Activated CD4-positive, alpha-beta T cell treated with anti-CD3 and anti-CD28 coated beads, Interleukin-2, amount 10 ng/mL, durations not matched to agents 24 days and 14 days (primary cell): ENCODE data around the gene TBX18. TPM values are rescaled to one million over a fixed set of nuclear protein-coding genes. Genes with fewer than 3 reads are reported as not detected.

ENCODE experiments used
- DNase-seq: peaks from one replicate; pipeline ENCODE4 v3.0.0; 2022
- H3K27ac Mint-ChIP-seq: one replicate; pipeline ENCODE4 v1.8.0; 2022; ENCODE audit warnings: mild to moderate bottlenecking, mixed read lengths
- H3K27me3 Mint-ChIP-seq: one replicate; pipeline ENCODE4 v1.8.0; 2022; ENCODE audit warnings: mixed read lengths
- H3K36me3 Mint-ChIP-seq: one replicate; pipeline ENCODE4 v1.8.0; 2022; ENCODE audit warnings: low read depth, mild to moderate bottlenecking, mixed read lengths
- H3K4me1 Mint-ChIP-seq: one replicate; pipeline ENCODE4 v1.8.0; 2021; ENCODE audit warnings: mixed read lengths
- H3K4me3 Mint-ChIP-seq: one replicate; pipeline ENCODE4 v1.8.0; 2022; ENCODE audit warnings: mild to moderate bottlenecking, moderate library complexity, mixed read lengths
- H3K9me3 Mint-ChIP-seq: one replicate; pipeline ENCODE4 v1.8.0; 2021; ENCODE audit warnings: mixed read lengths
- intact Hi-C: fragments of 100-400 bp; cut with micrococcal nuclease; formaldehyde crosslinking; loops from one replicate; pipeline ENCODE4 v1.15.1; 2023
- total RNA-seq: library from RNA; stranded (reverse); gene quantifications from 2 replicates; pipeline ENCODE4 v1.2.3, GENCODE V29; 2022

TBX18 gene
- total RNA-seq, 1 donor from 2014 or later, result not detected

GRCh38 chr6:84752118-84752850, 12.1 kb downstream of the TBX18 start:
- intact Hi-C loops, result no loop called here
- no peak for DNase-seq
- H3K27me3 Mint-ChIP-seq, result peaks cover 2% of the 10 kb centered on the region
- H3K4me3 Mint-ChIP-seq, result no peak overlapping the region
- no peak overlapping the region for H3K27ac Mint-ChIP-seq
- H3K36me3 Mint-ChIP-seq, result no peaks in the 10 kb centered on the region
- no peaks in the 10 kb centered on the region for H3K9me3 Mint-ChIP-seq
- H3K4me1 Mint-ChIP-seq, result no peaks in the 10 kb centered on the region

- H3K4me1 Mint-ChIP-seq, result no peaks in the 10 kb centered on the region
- H3K36me3 Mint-ChIP-seq, result no peaks in the 10 kb centered on the region
- H3K27ac Mint-ChIP-seq, result no peak overlapping the region
- intact Hi-C loops, result no loop called here
- H3K4me3 Mint-ChIP-seq, result no peak overlapping the region
- no peak for DNase-seq
- no peaks in the 10 kb centered on the region for H3K9me3 Mint-ChIP-seq
- H3K27me3 Mint-ChIP-seq, result peaks cover 4% of the 10 kb centered on the region
Measured at GRCh38 chr6:84749181-84749580, 15.2 kb downstream of the TBX18 start.

GRCh38 chr6:84748376-84748775, 16.0 kb downstream of the TBX18 start:
- DNase-seq, result no peak
- Mint-ChIP-seq H3K4me1 (no peaks in the 10 kb centered on the region), H3K4me3 (no peak overlapping the region), H3K9me3 (no peaks in the 10 kb centered on the region), H3K27ac (no peak overlapping the region), H3K36me3 (no peaks in the 10 kb centered on the region), H3K27me3 (peaks cover 4% of the 10 kb centered on the region)
- intact Hi-C loops, result no loop called here

- intact Hi-C loops, result no loop called here
Measured at GRCh38 chr6:84743616-84744015, 20.8 kb downstream of the TBX18 start.

GRCh38 chr6:84740385-84740784, 24.0 kb downstream of the TBX18 start:
- Mint-ChIP-seq H3K36me3 (no peaks in the 10 kb centered on the region), H3K9me3 (no peaks in the 10 kb centered on the region), H3K4me1 (no peaks in the 10 kb centered on the region), H3K27me3 (no peaks in the 10 kb centered on the region), H3K27ac (no peak overlapping the region), H3K4me3 (no peak overlapping the region)
- DNase-seq, result no peak
- intact Hi-C loops, result no loop called here

More at GRCh38 chr6:84743616-84744015, 20.8 kb downstream of the TBX18 start:
- Mint-ChIP-seq H3K9me3 (no peaks in the 10 kb centered on the region), H3K27me3 (peaks cover 2% of the 10 kb centered on the region), H3K27ac (no peak overlapping the region), H3K36me3 (no peaks in the 10 kb centered on the region), H3K4me1 (no peaks in the 10 kb centered on the region), H3K4me3 (no peak overlapping the region)
- no peak for DNase-seq

- intact Hi-C loops, result no loop called here
- Mint-ChIP-seq H3K36me3 (no peaks in the 10 kb centered on the region), H3K4me1 (no peaks in the 10 kb centered on the region), H3K9me3 (no peaks in the 10 kb centered on the region), H3K4me3 (no peak overlapping the region), H3K27me3 (no peaks in the 10 kb centered on the region), H3K27ac (no peak overlapping the region)
- no peak for DNase-seq
Measured at GRCh38 chr6:84739866-84740208, 24.6 kb downstream of the TBX18 start.

GRCh38 chr6:84738996-84739865, 25.2 kb downstream of the TBX18 start:
- no peak overlapping the region for H3K4me3 Mint-ChIP-seq
- H3K4me1 Mint-ChIP-seq, result no peaks in the 10 kb centered on the region
- H3K9me3 Mint-ChIP-seq, result no peaks in the 10 kb centered on the region
- H3K36me3 Mint-ChIP-seq, result no peaks in the 10 kb centered on the region
- H3K27ac Mint-ChIP-seq, result no peak overlapping the region
- intact Hi-C loops, result no loop called here
- DNase-seq, result no peak
- H3K27me3 Mint-ChIP-seq, result no peaks in the 10 kb centered on the region

GRCh38 chr6:84733889-84734288, 30.5 kb downstream of the TBX18 start:
- intact Hi-C loops, result no loop called here
- no peak overlapping the region for H3K27ac Mint-ChIP-seq
- H3K36me3 Mint-ChIP-seq, result no peaks in the 10 kb centered on the region
- DNase-seq, result no peak
- H3K9me3 Mint-ChIP-seq, result no peaks in the 10 kb centered on the region
- H3K27me3 Mint-ChIP-seq, result no peaks in the 10 kb centered on the region
- no peaks in the 10 kb centered on the region for H3K4me1 Mint-ChIP-seq
- no peak overlapping the region for H3K4me3 Mint-ChIP-seq

GRCh38 chr6:84731901-84732300, 32.5 kb downstream of the TBX18 start:
- Mint-ChIP-seq H3K27me3 (no peaks in the 10 kb centered on the region), H3K36me3 (no peaks in the 10 kb centered on the region)

GRCh38 chr6:84731401-84731800, 33.0 kb downstream of the TBX18 start:
- intact Hi-C loops, result no loop called here
- Mint-ChIP-seq H3K4me3 (no peak overlapping the region), H3K27me3 (no peaks in the 10 kb centered on the region), H3K4me1 (no peaks in the 10 kb centered on the region), H3K9me3 (no peaks in the 10 kb centered on the region), H3K36me3 (no peaks in the 10 kb centered on the region), H3K27ac (no peak overlapping the region)
- no peak for DNase-seq

More at GRCh38 chr6:84731901-84732300, 32.5 kb downstream of the TBX18 start:
- no peak overlapping the region for H3K4me3 Mint-ChIP-seq
- H3K4me1 Mint-ChIP-seq, result no peaks in the 10 kb centered on the region
- no peak for DNase-seq
- H3K27ac Mint-ChIP-seq, result no peak overlapping the region
- no peaks in the 10 kb centered on the region for H3K9me3 Mint-ChIP-seq
- intact Hi-C loops, result no loop called here

GRCh38 chr6:84728602-84729001, 35.8 kb downstream of the TBX18 start:
- DNase-seq, result no peak
- Mint-ChIP-seq H3K4me3 (no peak overlapping the region), H3K27ac (no peak overlapping the region), H3K9me3 (no peaks in the 10 kb centered on the region), H3K36me3 (no peaks in the 10 kb centered on the region), H3K4me1 (no peaks in the 10 kb centered on the region), H3K27me3 (no peaks in the 10 kb centered on the region)
- intact Hi-C loops, result no loop called here

GRCh38 chr6:84719152-84719551, 45.2 kb downstream of the TBX18 start:
- intact Hi-C loops, result no loop called here

GRCh38 chr6:84718038-84718955, 46.1 kb downstream of the TBX18 start:
- no peaks in the 10 kb centered on the region for H3K36me3 Mint-ChIP-seq
- H3K27ac Mint-ChIP-seq, result no peak overlapping the region
- no peak for DNase-seq

More at GRCh38 chr6:84719152-84719551, 45.2 kb downstream of the TBX18 start:
- H3K27ac Mint-ChIP-seq, result no peak overlapping the region
- no peaks in the 10 kb centered on the region for H3K9me3 Mint-ChIP-seq
- H3K36me3 Mint-ChIP-seq, result no peaks in the 10 kb centered on the region
- H3K4me1 Mint-ChIP-seq, result no peaks in the 10 kb centered on the region
- DNase-seq, result no peak
- no peak overlapping the region for H3K4me3 Mint-ChIP-seq
- H3K27me3 Mint-ChIP-seq, result no peaks in the 10 kb centered on the region

More at GRCh38 chr6:84718038-84718955, 46.1 kb downstream of the TBX18 start:
- no peaks in the 10 kb centered on the region for H3K4me1 Mint-ChIP-seq
- intact Hi-C loops, result no loop called here
- H3K9me3 Mint-ChIP-seq, result no peaks in the 10 kb centered on the region
- no peak overlapping the region for H3K4me3 Mint-ChIP-seq
- no peaks in the 10 kb centered on the region for H3K27me3 Mint-ChIP-seq
